Stimulated activated CD8-positive, alpha-beta memory T cell treated with anti-CD3 and anti-CD28 coated beads, Interleukin-12 subunit alpha, Interleukin-12 subunit beta, amount 100 ng/mL, for 4 hours (primary cell): Measurements from ENCODE around the gene MATN1.

Source experiments
- DNase-seq: peaks from one replicate; pipeline ENCODE4 v3.0.0-alpha.2; 2020; ENCODE audit warnings: low read depth

The MATN1 gene

GRCh38 chr1:30718091-30718635 lies 5.2 kb downstream of the MATN1 start:
- peak; percentile 99 for DNase-seq

GRCh38 chr1:30716646-30717045 lies 6.7 kb downstream of the MATN1 start:
- no peak for DNase-seq

DNA sequence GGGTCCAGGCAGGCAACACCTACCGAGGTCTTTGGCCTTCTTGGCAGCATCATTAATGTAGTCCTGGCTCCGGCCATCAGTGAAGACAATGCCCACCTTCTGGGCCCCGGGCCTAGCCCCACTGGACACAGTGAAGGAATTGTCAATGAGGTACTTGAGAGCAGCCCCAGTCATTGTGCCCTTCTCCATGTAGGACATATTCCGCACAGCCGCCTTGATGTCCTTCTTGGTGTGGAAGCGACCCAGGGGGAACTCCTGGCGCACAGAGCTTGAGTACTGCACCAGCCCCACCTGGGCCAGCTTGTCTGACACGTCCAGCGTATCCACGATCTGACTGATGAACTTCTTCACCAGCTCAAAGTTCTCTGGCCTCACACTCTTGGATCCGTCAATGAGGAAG lies 7.5 kb downstream of the MATN1 start:
- DNase-seq: no peak

DNA sequence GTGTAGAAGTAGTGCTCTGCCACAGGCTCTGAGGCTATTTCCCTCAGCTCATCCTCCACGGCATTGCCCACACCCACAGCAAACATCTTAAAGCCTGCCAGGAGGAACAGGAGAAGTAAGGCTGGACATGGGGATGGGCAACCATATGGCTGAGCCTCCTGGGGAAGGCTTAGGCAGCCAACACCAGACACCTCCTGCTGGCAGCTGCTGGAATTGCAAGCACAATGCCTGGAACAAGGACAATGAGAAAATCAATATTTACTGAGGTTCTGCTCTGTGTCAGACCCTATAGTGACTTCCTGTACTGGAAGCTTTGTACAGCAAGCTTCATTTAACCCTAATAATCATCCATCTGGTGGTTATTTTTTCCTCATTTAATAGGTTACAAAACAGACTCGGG lies 8.2 kb downstream of the MATN1 start:
- DNase-seq: no peak

- DNase-seq: no peak
Observed at GRCh38 chr1:30714536-30715090, 8.8 kb downstream of the MATN1 start.

DNA sequence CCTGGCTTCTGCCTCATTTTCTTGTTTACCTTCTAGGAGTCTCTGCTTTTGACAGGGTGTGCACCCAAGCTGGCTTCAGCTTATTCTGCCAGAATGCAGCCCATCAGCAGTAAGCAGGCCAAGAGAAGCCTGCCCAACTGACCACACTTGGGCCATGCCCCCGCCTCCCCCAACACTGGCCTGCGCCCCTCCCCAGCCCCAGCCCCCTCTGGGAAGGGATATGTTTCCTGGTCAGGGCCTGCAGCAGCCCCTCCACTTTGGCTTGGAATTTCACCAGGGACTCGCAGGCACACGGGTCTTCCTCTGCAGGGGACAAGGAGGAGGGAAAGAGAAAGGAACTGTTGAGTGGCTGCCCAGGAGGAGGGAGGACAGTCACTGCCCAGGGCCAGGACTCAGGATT lies 9.4 kb downstream of the MATN1 start:
- DNase-seq: no peak

DNA sequence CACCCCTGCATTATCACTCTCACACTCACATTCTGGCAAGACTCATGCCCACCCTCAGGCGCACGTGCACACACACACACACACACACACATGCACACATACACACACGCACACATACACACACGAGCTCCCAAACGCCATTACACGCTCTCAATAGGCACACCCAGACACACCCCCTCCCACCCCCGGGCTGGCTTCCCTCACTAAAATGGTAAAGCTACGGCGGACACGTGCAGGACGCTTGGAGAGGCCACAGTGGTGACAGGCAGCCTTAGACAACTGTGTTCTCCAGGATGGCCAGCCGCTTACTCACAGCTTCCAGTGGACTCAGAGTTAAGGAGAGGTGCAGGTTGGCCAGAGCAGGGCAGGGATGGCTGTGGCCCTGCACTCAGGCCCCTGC lies 10.1 kb downstream of the MATN1 start:
- DNase-seq: no peak

DNA sequence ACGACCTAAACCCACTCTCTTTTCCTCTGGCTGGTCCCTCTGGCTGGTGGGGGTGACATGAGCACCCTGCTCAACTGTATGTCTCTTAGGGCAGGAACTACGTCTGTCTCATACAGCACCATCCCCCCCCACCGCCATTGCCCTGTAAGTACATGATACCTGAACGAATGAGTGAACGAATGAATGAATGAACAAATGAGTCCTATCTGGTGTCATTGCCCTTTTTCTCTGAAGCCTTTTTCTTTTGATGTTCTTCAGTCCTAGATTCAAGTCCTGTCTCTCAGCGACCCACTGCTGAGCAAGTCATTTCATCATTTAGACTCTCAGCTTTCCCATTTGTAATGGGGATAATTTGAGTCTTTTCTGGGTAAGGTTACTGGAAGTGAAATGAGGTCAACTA lies 10.8 kb downstream of the MATN1 start:
- no peak for DNase-seq

DNA sequence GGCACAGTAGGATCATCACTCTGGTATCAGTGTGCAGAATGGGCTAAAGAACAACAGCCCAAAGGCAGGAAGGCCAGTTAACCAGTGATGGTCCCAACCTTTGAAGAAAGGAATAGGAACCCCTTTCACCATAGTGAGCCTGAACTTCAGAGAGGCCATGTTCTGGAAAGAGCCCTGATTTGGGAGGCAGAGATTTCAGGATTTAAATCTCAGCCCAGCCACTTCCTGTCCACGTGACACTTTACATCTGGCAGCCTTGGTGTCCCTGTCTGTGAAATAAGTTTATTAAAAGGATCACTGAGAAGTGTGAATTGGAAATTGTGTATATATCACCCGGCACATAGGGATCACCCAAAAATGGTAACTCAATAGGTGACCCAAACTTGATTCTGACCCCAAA lies 13.0 kb downstream of the MATN1 start:
- no peak for DNase-seq

GRCh38 chr1:30708361-30708728 lies 15.0 kb downstream of the MATN1 start:
- DNase-seq: no peak

- DNase-seq: peak; percentile 27
Observed at GRCh38 chr1:30707412-30708360, 15.7 kb downstream of the MATN1 start.

GRCh38 chr1:30706528-30706927 lies 16.9 kb downstream of the MATN1 start:
- DNase-seq: no peak

- DNase-seq: no peak
Observed at GRCh38 chr1:30705698-30706097, 17.7 kb downstream of the MATN1 start.

DNA sequence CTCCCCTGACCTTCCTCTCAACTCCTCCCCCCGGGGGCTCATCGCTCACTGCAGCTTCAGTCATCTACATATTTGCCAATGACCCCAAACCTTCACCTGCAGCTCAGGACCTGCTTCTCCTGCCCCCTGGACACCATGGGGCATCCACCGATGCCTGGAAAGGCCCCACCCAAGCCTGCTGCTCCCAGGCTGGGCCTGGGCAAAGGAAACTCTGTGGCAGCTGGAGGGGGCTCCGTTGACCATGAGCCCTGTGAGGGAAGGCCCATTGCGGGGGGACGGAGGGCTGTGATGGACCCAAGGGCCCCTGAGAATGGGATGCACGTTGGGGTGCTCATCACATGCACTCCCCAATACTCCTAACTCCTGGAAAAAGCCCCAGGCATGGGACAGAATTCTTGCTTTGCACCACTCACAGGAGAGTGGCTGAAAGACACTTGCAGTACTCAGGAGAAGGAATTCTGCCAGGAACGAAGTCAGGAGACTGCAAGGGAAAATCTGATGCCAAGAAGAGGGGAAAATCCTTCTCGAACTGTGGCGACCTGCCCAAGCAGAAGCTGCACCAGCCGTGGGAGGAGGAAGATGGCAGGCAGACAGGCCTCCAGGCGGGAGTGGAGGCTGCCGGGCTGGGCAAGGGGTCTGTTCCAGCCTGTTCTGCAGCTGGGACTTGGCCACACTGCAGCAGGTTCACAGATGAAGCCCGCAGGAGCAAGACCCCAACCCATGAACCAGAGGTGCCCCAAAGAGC lies 18.4 kb downstream of the MATN1 start:
- no peak for DNase-seq

DNA sequence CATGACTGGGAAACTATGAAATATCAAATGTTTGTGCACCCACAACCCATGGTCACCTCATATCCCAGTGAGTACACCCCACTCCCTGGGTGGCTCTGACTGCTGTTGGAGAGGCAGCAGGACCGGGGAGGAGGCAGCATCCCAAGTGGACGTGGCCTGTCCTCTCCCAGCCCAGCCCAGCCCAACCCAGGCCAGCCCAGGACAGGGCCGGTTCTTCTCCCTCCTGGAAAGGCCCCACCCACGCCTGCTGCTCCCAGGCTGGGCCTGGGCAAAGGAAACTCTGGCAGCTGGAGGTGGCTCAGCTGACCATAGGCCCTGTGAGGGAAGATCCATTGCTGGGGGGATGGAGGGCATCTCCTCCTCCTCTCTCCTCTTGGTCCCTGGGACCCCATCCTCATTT lies 19.1 kb downstream of the MATN1 start:
- no peak for DNase-seq

- no peak for DNase-seq
Observed at GRCh38 chr1:30702823-30703222, 20.6 kb downstream of the MATN1 start.

- DNase-seq: no peak
Observed at GRCh38 chr1:30701258-30701633, 22.1 kb downstream of the MATN1 start.

DNA sequence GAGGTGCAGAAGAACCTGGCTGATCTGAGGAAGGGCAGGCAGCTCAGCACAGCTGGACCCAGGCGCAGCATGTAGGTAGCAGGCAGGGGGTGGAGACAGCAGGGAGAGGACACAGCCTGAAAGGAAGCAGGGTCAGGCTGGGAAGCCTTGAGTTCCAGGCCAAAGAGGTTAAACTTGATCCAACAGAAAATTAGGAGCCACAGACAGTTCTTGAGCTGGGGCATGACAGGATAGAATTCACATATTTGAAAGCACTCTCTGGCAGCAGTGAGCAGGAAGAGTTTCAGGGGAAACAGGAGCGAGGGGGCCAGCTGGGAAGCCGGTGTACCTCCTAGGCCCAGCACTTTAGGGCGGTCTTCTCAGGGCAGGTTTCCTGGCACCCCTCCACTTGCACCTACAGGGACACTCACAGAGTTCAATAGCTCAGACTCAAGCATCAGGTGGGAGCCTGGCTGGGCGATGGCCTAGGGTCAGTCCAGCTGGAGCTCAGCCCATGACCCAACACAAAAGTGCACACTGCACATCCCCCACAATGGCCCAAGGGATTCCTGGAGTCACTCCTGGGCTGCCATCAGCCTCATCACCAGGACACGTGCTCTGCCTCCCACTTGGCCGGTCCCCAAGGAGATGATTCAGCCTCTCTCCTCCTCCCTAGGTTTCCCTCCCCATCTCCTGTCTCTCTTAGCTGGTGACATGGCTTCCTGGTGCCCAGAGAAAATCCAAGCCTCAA lies 22.7 kb downstream of the MATN1 start:
- DNase-seq: no peak

DNA sequence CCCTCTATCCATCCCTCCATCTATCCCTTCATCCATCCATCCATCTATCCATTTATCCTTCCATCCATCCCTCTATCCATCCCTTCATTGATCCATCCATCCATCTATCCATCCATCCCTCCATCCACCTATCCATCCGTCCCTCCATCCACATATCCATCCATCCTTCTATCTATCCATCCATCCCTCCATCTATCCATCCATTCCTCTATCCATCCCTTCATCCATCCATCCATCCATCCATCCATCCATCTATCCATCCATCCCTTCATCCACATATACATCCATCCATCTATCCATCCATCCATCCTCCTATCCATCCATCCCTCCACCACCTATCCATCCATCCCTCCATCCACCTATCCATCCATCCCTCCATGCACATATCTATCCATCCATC lies 23.6 kb downstream of the MATN1 start:
- DNase-seq: no peak

- no peak for DNase-seq
Observed at GRCh38 chr1:30698401-30698981, 24.9 kb downstream of the MATN1 start.

DNA sequence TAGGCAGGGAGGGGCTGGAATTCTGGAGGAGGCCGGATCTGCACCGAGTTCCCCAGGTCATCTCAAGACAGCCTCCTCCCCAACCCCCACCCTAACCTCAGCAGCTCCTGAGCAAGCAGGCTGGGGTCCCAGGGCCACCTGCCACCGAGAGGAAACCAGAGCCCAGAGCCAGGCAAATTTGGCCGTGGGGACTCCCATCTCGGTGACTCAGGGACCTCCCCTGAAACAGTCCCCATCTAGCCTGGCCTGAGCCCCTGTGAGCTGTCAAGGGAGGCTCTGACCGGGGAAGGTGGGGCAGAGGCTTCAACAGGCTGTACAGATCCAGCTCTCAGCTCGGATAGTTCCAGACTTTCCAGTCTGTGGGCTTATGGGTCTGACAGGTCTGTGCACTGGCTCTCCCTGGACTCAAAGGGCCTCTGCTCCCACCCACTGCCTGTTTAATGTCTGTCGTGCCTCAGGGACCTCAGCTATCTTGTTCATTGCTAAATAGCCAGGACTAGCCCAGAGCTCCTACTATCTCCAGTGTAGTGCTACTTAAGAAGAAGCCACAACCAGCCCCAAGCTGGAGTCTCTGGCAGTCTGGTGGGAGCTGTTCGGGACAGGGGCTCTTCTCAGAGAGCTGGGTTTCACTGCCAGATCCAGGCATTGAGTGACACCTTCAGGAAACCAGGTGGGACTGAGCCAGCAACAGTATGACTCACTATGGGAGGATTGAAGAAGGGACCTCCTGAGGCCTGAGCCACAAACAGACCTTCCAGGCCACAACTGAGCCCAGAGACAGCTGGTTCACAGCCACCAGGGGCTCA lies 25.6 kb downstream of the MATN1 start:
- no peak for DNase-seq
